Stimulated activated CD8-positive, alpha-beta memory T cell treated with anti-CD3 and anti-CD28 coated beads, Interleukin-2, amount 100 ng/mL, for 1 hour (primary cell): ENCODE data around the gene VPS41.

ENCODE experiments used
- DNase-seq, 2 donors: peaks; one replicate each; pipeline ENCODE4 v3.0.0-alpha.2; 2020; ENCODE audit warnings: low read depth in 2 of 2

The VPS41 gene

GRCh38 chr7:38817526-38817925, 91.5 kb downstream of the VPS41 start:
- no peak for DNase-seq

GRCh38 chr7:38813768-38814167, 95.2 kb downstream of the VPS41 start:
- no peak for DNase-seq

GRCh38 chr7:38806912-38807311, 102.1 kb downstream of the VPS41 start:
- no peak for DNase-seq

DNA sequence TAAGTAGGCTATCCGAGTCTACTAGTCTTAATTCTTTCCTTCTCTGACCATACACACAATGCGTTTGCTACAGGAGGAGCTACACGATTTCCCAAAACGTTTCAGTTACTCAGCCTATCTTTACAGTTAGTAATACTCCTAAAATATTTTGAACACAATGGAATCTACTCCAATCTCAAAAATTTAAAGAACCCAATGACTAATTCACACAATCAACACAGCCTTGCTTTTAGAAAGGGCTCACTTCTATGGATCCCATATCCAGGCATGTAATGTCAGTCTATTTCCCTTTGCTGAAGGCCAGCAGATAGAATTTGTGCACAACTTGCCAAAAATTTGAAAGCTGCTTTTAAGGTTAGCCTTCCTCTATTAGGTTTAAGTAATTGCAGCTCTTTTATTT, 107.2 kb downstream of the VPS41 start:
- no peak for DNase-seq

DNA sequence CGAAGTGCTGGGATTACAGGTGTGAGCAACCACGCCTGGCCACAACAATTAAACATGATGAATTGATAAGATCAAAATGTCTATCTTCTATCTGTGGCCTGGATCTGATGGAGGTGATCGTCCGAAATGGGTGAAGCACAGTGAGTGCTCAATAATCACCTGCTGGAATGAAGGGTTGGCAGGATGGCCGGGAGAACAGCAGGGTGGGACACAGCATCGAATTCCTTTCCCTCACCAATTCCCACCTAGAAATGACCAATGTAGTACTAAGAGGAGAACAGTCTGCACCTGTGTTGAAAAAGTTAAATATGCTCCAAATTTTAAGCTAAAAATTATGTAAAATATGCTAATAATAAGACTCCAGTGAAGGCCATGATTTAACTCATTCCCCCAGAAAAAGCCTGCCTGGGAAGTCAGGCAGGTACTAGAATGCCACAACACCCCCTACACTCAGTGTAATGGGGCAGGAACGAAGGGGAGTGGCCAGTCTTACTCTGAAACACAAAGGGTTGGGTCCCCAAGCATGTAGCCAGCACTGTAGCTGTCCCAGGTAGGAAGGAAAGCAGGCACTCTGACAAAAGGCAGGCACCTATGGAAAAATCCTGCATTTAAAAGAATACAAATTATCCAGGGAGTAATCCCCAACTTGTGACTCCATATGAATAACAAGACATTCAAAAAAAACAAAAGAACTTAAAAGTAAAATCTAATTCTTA, 110.3 kb downstream of the VPS41 start:
- no peak for DNase-seq

GRCh38 chr7:38796626-38797501, 112.1 kb downstream of the VPS41 start:
- peak in 1 of 2 donors; percentile 14 for DNase-seq

DNA sequence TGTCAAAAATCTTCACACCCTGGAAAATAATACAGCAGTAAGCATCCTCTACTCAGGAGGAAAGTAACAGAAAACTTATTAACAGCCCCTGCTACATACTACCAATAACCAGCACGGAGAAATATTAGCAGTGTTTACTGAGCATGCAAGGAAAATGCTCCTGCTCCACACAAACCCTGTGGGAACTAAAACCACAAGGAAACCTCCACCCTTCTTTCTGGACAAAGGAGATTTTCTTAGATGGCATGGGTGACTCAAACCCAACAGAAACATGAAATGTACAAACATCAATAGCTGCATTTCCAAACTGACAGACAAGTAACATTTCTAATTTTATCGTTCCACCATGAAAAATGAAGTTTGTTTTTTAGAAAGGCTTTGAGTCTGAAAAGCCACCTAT, 113.4 kb downstream of the VPS41 start:
- no peak for DNase-seq

DNA sequence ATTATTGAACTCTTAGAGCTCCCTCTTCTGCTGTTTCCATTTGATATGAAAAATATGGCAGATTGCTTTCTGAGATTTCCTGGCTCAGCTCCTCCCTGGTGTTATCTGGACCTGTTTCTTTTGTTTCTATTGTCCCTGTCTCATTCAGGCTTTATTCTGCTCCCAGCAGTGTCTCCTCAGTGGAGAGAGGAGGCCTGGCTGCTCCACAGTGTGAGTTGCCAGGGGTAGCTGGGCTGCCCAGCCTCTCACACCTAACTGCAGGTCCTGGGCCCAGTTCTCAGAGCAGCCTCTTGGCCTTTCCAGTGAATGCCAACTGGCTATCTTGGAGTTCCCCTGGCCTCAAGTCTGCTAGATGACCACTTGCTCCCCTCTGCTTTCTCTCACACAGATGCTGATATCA, 127.0 kb downstream of the VPS41 start:
- no peak for DNase-seq

- no peak for DNase-seq
These were observed 131.4 kb downstream of the VPS41 start for GRCh38 chr7:38777609-38778008.

DNA sequence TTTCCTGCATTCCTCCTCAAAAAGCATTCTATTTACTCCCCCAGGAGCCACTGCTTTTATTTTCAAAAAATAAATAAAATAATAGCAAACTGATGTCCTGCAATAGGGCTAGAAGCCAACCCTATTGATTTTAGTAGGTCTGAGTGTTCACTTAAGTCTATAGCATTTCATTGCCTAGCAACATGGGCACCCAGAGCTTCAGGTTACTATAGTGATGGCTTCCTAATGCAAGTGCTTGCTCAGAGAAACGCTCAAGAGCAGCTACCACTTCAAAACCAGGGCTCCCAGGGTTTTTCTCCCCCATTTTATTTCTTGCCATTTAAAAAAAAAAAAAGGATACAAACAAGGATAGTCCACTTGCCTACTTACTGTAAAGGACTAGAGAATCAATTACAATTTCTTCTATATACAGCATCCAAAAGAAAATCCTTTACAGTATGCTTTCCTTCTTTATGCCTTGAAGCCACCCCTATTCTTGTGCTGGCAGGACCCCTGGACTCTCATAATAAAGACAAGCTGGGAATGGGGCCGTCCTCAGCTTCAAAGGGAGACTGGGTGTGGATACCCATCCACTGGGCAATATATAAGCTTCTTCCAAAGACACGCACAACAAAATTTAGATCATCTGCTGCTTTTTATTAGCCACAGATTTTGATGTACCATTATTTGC, 133.3 kb downstream of the VPS41 start:
- DNase-seq = no peak

- DNase-seq = no peak
These were observed 135.6 kb downstream of the VPS41 start for GRCh38 chr7:38773430-38773829.

GRCh38 chr7:38760226-38760625, 148.8 kb downstream of the VPS41 start:
- DNase-seq = no peak

DNA sequence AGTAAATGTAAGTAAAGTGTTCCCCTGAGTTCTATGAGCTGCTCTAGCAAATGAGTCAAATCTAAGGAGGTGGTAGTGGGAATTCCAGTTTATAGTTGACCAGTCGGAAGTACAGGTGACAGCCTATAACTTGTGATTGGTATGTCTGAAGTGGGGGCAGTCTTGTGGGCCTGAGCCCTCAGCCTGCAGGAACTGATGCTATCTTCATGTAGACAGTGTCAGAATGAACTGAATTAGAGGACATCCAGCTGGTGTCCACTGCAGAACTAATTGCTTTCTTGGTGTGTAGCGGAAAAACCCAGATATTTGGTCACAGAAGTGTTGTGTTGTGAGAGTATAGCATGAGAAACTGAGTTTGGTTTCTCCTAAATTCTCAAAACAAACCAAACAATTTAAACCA, 150.0 kb downstream of the VPS41 start:
- no peak for DNase-seq

DNA sequence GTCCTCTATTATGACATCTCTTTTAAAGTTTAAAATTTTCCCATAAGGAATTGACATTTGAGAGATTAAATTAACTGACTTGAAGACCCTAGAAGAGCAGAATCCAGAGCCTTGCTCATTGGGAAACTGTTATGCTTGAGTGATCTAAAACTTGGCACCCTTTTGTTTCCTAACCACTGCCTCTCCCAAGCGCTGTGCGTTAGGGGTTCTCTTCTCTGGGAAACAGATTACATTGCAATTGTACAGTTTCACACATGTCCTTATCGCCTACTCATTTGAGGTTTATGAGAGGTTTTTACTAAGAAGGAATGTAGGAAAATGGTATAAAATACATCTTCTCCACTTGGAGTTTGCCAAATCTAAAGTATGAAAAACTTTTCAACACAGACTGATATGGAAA, 151.1 kb downstream of the VPS41 start:
- DNase-seq = no peak

DNA sequence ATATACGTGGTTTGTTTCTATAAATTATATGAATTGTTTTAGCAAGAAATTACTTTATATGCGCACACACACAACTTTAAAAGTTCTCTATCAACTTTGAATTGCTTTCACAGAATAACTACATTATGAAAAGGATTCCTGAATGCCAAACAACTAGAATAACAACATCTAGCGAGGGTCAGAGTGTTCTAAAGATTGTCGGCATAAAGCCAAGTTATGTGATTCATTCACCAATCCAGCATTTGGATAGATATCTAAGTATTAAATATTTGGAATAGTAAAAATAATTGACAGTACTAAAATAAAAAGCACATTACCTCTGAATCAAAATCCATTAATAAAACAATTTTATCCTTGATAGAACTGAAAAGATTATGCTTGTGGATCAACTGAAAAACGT, 152.5 kb downstream of the VPS41 start:
- no peak for DNase-seq

- DNase-seq = no peak
These were observed 155.6 kb downstream of the VPS41 start for GRCh38 chr7:38753347-38753746.

GRCh38 chr7:38751416-38751815, 157.6 kb downstream of the VPS41 start:
- no peak for DNase-seq

DNA sequence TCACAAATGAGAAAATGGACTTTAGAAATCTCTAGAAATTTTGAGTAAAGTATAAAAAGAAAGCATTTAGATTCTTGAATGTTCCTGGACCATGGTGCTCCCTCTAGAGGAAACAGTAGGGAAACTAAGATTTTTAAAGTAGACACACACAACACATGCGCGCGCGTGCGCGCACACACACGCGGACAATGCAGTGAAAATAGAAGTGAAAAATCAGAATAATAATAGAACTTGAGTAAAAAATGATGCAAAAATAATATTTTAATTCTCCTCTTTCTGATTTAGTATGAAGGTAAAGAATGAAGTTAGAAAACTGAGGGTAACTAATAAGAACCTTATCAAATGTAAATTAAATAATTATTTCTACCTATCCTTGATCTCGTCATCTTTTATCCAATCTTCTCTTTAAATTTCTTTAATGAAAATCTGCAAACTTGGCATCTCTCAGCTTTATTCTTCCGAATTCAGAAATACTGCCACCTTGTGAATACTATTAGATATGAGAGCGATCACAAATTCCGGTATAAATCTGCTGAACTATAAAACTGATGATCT, 160.9 kb downstream of the VPS41 start:
- no peak for DNase-seq

DNA sequence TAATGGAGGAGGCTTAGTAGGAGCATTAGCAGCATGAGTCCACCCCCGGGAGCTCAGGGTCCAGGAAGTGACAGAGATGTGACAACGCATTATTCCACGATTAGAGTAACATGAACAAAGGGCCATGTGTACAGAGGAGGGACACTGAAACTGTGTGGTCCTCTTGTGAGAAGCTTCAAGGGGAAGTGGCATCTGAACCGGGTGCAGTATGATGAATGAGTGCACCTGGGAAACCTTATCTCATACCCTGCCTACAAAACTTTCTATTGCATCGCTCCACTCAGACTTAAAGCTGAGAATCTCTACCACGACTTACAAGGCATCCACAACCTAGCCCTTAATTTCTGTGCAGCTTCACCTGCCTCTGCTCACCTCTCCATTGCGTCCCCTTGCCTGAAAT, 162.6 kb downstream of the VPS41 start:
- no peak for DNase-seq

DNA sequence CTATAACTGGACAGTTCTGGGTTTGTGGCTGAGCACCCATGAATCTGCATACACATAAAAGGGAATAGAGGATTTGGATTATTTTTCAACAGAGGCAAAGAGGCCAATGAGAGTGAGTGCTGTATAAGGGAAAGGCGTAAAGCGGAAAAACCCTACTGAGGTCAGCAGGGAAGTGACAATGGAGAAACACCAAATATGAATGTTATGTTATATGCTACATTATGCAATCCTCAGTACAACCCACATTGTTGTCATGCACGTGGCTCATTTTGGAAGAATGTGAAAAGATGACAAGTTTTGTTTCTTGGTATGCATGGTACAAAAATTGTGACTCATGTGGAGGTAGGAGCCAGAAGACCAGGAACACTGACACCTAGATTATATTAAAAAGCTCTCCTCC, 164.2 kb downstream of the VPS41 start:
- no peak for DNase-seq

DNA sequence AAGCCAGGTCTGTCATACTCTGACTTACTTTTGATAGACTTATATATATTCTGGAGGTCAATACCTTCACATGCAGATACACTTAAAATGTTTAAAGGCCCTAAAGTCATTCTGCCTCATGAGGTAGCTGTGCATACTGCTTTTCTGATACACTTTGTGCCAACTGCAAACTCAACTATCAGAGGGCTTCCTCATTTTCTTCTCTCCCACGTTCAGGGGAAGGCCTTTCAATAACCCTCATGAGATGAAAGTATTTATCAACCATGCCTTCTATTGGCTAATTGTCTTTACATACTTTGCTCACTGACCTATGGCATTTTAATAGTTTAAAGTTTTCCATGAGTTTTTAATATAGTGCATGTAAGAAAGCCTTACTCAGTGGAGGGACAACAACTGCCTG, 165.1 kb downstream of the VPS41 start:
- DNase-seq = no peak

- no peak for DNase-seq
These were observed 168.9 kb downstream of the VPS41 start for GRCh38 chr7:38740041-38740440.
